Heart left ventricle (tissue), 13 donors: Measurements from ENCODE around the gene CSN1S1.

ENCODE experiments used
- CTCF ChIP-seq, 12 donors: fragments of 200-600 bp; sonication (generic) in 4 of 12; IDR thresholded peaks; one replicate each; pipeline versions ENCODE4 v1.5.0 to v1.8.0; 2018 to 2022; ENCODE audit warnings: antibody characterized with exemption in 12 of 12, mild to moderate bottlenecking in 5 of 12
- POLR2A ChIP-seq, 2 donors: fragments of 450-650 bp; IDR thresholded peaks; one replicate each; pipeline ENCODE4 v1.6.1; 2017; ENCODE audit warnings: antibody characterized with exemption in 2 of 2, mild to moderate bottlenecking in 2 of 2, moderate library complexity in 2 of 2
- donor health status: ischemic (EF 13 %, LVEDD 7.1; RV severe dilation, severe dysfunction).
- donor health status: DM: no; HTN: yes; CAD: no.
- donor health status: DM: no; HTN: no; CAD: no.
- donor health status: ischemic (EF 25% LVEDD 6.9; RV normal size, moderate dysfunction).
- donor health status: ischemic (EF 25% LVEDD 5.7; RV mildly dilated, moderate dysfunction).
- donor health status: ischemic (EF 35%, LVEDD 5.7; RV mildly dilated, moderate dysfunction).
- donor health status: nonischemic (EF 11% LVEDD 7.7; RV severe dilation, severe dysfunction).
- donor health status: DM: yes; HTN: yes; CAD: no.
- donor health status: PGD.
- donor health status: ischemic (EF 29% LVEDD 5.4; RV normal size, mild dysfunction).
- donor health status: nonischemic (EF 23%, LVEDD 6.1; RV moderate dilation, normal function).

- TF ChIP-seq CTCF (IDR thresholded peaks at IDR 0.05) (no peak), POLR2A (IDR thresholded peaks at IDR 0.05) (no peak)
Observed at GRCh38 chr4:69951602-69952001, 20.7 kb downstream of the CSN1S1 start.
